GM18507 (cell line): Measurements from ENCODE around the gene UNC13D.
"Not testable (repeated sequence)": the region's sequence is repeated elsewhere in the genome, so short reads cannot be mapped to it uniquely, and the experiment has no call there.

ENCODE experiments used
- DNase-seq: peaks from one replicate; pipeline ENCODE4 v3.0.0; 2011; ENCODE audit warnings: low read depth; ENCODE audit not compliant: insufficient read length; ENCODE audit errors: extremely low spot score
- FAIRE-seq: peaks from 2 replicates; lab custom pipeline; 2011; peaks lifted over from hg19 to GRCh38; lab: Jason Lieb, UNC

The UNC13D gene

GRCh38 chr17:75779250-75779986, 64.8 kb downstream of the UNC13D start:
- DNase-seq (peak; percentile 84), FAIRE-seq (peak; percentile 98)

GRCh38 chr17:75778861-75779249, 65.3 kb downstream of the UNC13D start:
- no peak for FAIRE-seq
- no peak for DNase-seq

GRCh38 chr17:75778066-75778860, 65.9 kb downstream of the UNC13D start:
- not testable (repeated sequence) for FAIRE-seq, DNase-seq

- no peak for DNase-seq
- no peak for FAIRE-seq
Observed at GRCh38 chr17:75777296-75777922, 66.8 kb downstream of the UNC13D start.
